ENCODE measurements around the gene STX1A.

Gene STX1A

GRCh38 chr7:73718905-73719805, at the start of gene STX1A:
STX1A (minus strand) TSS chr7:73719669; CDS start chr7:73719631, 38 bp downstream.
- peak; percentile 40 to 66 for DNase-seq (ENCODE audit: low read depth in 1 of 2, low spot score in 1 of 2)

DNA sequence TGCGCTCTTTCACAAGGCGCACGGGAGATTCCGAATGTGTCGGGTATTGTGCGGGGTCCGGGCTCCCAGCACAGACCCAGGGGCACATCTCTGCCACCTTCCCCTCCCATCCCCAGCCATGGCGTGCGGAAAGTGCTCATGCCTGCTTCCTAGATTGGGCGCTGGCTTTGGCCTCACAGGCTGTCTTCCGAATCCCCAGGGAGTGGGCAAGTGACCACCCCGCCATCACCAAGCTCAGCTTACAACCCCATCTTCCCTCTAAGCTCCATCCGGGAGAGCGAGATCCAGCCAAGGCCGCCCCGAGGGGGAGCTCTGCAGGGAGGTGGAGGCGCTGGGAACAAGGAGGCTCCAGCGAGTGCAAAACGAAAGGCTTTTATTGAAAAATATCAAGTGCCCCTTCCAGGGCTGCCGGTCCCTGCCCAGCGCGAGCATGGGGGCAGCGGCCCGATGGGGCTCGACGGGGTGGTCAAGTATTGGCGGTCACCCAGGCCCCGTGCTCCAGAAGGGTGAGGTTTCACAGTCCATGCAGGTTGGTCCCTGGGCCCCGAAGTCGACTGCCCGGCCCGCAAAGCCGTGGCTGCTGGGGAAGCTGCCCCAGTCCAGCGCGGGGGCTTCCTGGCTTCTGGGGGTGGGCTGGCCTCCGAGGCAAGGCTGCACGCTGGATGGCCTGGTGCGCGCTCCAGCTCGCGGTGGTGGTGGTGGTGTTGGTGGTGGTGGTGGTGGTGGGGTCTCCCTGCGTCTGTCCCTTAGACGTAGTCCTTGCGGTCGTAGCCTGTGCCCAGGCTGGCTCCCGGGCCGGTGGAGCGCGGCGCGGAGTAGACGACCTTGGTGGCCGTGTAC, 49.4 kb upstream of the STX1A start:
- no peak for DNase-seq (ENCODE audit: low read depth in 1 of 2, low spot score in 1 of 2)

- no peak for DNase-seq (ENCODE audit: low read depth in 1 of 2, low spot score in 1 of 2)
These were observed 47.2 kb upstream of the STX1A start for GRCh38 chr7:73766556-73767229.

- no peak for DNase-seq (ENCODE audit: low read depth in 1 of 2, low spot score in 1 of 2)
These were observed 43.2 kb upstream of the STX1A start for GRCh38 chr7:73762659-73762999.

DNA sequence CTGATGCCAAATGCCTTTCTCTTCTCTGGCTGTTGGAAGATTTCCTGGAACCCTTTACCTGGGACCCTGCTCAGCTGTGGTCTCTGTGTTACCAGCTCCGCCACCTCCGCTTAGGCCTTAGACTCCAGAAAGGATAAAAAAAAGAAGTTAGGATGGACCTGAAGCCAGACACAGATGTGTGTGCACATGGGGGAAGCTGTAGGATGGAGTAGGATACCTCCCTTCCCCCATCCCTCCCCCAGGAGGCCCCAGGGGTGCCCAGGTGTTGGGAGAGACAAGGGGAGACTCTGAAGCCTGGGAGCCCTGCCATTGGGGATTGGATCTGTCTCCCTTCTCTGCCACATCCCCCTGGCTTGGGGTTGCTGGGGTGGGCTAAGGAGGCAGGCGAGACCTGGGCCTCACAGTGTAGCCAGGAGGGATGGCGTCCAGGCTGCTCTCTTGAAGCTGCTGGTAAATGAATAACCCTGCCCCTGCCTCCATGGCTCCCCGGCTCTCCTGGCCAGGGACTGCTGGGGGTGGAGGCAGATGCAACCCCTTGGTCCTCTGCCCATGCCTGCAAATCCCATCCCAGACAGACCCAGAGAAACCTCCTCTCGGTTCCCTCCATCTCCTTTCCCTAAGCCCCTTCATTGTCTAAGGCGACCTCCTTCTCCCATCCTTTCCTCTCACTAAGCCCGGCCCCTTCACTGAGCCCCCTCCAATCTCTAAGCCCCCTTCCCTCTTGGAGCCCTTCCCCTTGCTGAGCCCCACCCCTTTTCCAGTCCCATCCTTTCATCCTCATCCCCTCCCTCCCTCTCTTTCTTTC, 42.6 kb upstream of the STX1A start:
- no peak for DNase-seq (ENCODE audit: low read depth in 1 of 2, low spot score in 1 of 2)

DNA sequence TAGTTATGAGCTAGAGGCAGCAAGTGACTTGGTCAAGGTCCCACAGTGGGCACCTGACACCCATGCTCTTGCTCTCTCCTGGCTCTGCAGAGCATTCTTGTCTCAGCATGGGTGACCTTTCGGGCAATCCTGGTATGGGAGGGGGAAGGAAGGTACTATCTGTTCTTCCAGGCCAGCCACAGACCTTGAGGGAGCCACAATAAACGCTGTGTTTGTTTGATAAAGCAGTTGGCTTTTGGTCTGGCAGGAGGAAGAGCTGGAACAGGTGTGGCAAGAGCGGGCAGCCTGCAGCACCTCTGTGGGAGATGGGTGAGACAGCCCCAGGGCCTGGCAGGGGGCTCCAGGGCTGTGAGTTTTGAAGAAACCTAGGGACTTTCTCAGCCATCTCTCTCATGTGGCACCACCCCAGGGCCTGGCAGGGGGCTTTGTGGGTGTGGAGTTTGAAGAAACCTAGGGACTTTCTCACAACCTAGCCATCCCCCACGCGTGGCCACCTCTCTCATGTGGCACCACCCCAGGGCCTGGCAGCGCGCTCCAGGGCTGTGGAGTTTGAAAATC, 39.2 kb upstream of the STX1A start:
- DNase-seq (ENCODE audit: low read depth in 1 of 2, low spot score in 1 of 2), result no peak

DNA sequence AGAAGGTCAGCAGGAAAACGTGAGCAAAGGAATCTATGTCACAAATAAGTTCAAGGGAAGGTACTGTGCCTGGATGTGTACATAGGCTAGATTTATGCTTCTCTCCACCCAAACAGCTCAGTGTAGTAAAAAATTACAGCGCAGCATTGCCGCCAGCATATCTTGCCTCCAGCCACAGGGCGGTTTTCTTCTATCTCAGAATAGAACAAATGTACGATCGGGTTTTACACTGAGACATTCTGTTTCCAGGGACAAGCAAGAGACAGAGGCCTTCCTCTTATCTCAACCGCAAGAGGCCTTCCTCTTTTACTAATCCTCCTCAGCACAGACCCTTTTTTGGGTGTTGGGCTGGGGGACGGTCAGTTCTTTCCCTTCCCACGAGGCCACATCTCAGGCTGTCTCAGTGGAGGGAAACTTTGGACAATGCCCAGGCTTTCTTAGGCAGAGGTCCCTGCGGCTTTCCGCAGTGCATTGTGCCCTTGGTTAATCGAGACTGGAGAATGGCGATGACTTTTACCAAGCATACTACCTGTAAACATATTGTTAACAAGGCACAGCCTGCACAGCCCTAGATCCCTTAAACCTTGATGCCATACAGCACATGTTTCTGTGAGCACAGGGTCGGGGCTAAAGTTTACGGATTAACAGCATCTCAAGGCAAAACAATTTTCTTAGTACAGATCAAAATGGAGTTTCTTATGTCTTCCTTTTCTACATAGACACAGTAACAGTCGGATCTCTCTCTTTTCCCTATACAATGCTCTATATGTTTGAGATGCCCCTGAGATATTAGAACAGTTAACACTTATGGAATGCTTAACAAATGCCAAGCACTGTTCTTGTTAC, 30.7 kb upstream of the STX1A start:
- DNase-seq (ENCODE audit: low read depth in 1 of 2, low spot score in 1 of 2), result no peak

- no peak for DNase-seq (ENCODE audit: low read depth in 1 of 2, low spot score in 1 of 2)
These were observed 26.9 kb upstream of the STX1A start for GRCh38 chr7:73746378-73746777.

DNA sequence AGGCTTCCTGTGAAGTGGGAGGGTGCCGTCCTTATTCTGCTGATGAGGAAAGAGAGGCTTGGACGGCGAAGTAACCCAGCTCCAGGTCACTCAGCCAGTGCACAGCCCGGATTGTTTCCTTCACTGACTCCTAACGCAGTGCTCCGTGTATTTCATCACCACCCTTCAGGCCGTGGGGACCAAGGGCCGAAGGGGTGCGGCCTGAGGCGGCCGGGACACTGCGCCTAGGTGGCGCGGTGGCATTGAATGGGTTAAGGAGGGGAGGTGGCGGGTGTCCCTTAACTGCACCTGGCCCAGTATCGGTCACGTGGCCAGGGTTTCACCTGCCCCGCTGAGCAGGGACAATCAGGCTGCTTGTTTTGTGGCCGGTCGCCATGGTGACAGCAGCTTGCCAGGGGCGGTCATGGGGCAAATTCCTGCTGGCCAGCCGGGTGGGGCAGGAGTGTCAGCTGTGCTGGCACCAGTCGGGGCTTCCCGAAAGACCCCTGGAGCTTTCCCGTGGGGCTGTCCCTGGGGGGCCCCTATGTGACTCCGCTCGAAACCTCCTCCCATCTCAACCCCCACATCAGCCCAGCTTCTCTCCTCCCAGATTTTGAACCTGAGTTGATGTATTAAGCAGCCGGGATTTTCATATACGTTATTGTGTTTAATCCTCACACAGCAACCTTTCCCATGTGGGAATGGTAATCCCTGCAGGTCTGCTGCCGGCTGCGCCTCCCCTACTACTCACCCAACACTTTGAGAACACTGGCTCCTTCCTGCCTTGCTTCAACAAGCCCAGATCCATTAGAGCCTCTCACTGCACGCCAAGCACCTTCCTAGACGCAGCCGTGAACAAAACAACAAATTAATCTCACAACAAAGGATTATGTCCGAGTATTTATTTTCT, 23.5 kb upstream of the STX1A start:
- no peak for DNase-seq (ENCODE audit: low read depth in 1 of 2, low spot score in 1 of 2)

DNA sequence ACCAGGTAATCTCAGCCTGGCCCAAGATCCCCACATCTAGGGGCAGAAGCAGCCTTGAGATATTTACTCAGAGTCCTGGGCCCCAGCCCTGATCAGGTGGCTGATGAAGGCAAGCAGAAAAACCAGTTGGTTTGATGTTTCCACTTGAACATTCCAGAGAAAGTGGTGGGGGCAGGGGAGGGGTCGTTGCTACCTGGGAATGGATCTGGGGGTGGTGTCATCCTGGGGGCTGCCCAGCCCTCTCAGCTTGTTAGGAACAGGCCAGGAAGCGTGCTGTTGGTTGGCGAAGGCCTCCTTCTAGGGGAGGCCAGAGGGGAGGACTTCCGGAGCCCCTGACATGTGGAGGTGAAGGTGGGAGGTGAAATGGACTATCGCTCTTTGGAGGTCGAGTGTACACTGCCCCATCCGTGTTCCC, 22.9 kb upstream of the STX1A start:
- no peak for DNase-seq (ENCODE audit: low read depth in 1 of 2, low spot score in 1 of 2)

DNA sequence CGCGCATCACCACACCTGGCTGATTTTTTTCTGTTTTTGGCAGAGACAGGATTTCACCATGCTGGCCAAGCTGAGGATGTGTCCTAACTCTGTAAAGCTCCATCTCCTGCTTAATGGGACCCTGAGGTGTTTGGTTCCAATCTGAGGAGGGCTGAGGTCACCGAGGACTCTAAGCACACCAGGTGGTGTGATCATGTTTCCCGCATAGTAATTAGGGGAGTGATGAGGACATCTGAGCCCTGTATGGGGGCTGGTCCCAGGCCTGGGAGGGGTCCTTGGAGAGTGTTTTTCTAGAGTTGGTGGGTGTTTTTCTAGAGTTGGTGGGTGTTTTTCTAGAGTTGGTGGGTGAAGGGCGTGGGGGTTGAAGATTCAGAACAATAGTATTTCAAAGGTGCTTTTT, 22.1 kb upstream of the STX1A start:
- DNase-seq (ENCODE audit: low read depth in 1 of 2, low spot score in 1 of 2), result no peak

- DNase-seq (ENCODE audit: low read depth in 1 of 2, low spot score in 1 of 2), result no peak
These were observed 21.3 kb upstream of the STX1A start for GRCh38 chr7:73740771-73741170.

DNA sequence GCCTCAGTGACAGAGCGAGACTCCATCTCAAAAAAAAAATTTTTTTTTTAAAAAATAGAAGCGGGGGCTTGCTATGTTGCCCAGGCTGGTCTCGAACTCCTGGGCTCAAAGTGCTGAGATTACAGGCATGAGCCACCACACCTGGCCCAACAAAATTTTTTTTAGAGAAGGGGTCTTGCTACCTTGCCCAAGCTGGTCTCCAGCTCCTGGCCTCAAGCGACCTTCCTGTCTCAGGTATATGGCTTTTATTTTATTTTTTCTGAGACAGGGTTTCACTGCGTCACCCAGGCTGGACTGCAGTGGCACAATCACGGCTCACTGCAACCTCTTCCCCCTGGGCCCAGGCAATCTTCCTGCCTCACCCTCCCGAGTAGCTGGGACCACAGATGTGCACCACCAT, 20.7 kb upstream of the STX1A start:
- no peak for DNase-seq (ENCODE audit: low read depth in 1 of 2, low spot score in 1 of 2)

DNA sequence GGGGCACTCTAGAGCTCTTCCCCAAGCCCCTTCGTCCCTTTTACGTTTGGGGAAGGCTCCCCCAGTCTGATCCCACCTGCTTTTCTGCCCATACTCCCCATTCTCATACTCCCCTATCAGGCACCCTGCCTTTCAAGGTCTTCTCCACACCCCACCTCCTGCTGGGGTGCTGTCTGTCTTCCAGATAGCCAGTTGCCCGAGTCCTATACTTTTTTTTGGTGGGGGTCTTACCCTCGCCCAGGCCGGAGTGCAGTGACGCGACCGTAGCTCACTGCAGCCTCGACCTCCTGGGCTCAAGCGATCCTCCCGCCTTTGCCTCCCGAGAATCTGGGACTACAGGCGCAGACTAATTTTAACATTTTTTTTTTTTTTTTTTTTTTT, 19.9 kb upstream of the STX1A start:
- DNase-seq (ENCODE audit: low read depth in 1 of 2, low spot score in 1 of 2), result no peak

DNA sequence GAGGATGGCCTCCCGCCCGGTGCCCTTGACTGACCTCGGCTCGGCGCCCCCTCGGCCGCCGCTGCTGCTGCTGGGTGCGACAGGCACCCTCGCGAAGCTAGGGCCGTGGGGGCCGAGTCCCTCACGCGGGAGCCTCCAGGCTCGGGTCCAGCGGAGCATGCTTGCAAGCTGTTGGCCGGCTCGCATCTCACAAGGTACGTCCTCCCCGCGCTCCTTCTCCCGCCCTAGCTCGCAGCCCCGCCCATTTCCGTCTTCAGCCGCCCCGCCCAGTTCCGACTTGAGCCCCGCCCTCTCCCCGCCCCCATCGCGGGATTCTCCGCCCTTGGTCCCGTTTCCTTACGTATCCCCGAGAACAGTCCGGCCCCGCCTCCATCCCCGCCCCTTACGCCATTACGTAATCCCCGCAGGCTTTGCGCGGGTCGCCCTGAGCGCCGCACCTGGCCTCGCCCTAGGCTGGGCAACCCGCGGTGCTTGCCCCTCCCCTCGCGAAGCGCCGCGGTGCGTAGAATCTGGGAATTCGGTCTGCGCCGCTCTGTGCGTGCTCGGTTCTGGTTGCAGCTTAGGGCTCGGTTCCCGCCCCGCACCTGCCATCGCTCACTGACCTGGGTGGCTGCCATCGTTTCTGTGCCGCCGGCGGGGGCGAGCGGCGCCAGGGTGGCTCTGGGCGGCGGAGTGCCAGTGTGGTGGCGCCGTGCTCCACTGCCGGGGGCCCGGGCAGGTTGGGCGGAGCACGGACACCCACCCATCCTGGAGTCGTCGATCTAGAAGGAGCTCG, 19.3 kb upstream of the STX1A start, which contains the start of gene ABHD11:
TSS of gene ABHD11 (minus strand) at position 191 of the 775 bp plus-strand sequence. CDS start at position 159, 32 bp downstream.
- DNase-seq (ENCODE audit: low read depth in 1 of 2, low spot score in 1 of 2), result peak; percentile 98 to 99

GRCh38 chr7:73738220-73738611, 18.7 kb upstream of the STX1A start:
- DNase-seq (ENCODE audit: low read depth in 1 of 2, low spot score in 1 of 2), result peak; percentile 32 to 48

- no peak for DNase-seq (ENCODE audit: low read depth in 1 of 2, low spot score in 1 of 2)
These were observed 18.2 kb upstream of the STX1A start for GRCh38 chr7:73737491-73738219.
